ENCODE measurements around the gene TTLL3. TPM values are rescaled to one million over a fixed set of nuclear protein-coding genes. Genes with fewer than 3 reads are reported as not detected.
A peak's percentile ranks its signal among the peaks of the same experiment; 100 is the strongest.
"Not testable (repeated sequence)": the region's sequence is repeated elsewhere in the genome, so short reads cannot be mapped to it uniquely, and the experiment has no call there.

TTLL3 gene
- polyA plus RNA-seq, 1 experiment: 17.8 TPM

DNA sequence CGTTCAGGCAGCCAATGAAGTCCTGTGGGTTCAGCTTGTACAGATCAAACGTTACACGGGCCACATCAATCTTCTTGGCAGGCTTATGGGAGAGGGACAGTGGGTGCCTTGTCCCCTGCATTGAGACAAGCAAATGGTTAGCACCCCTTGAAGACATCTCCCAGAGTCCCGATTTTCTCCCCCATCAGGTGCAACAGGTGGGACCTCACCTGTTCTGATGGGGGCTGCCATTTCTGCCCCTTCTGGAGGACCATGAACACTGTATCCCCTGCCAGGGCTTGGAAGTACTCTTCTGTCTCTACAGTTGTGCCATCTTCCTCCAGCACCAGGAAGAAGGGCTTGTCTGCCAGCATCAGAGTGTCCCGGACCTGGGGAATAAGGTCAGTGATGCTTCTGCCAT is 59.9 kb downstream of the TTLL3 start:
- Histone ChIP-seq H3K27ac (ENCODE audit: low read depth, low read length) (no peak overlapping the region), H3K9me3 (ENCODE audit: control insufficient read depth, insufficient read depth, low read length) (no peaks in the 10 kb centered on the region), H3K4me3 (ENCODE audit: low read depth, low read length) (no peak overlapping the region), H3K27me3 (ENCODE audit: control insufficient read depth, insufficient read depth, low read length) (no peaks in the 10 kb centered on the region)
- DNase-seq (ENCODE audit: low read depth, low spot score): no peak
- CTCF ChIA-PET: no interaction called here
- no peak for TF ChIP-seq CTCF (IDR thresholded peaks at IDR 0.05; ENCODE audit: low read depth, low read length)
- POLR2A ChIA-PET: interaction anchor here (1.1 kb wide), 1 partner anchor 22 kb away, joined by 3 read pairs; no protein-coding TSS in a partner anchor

- ChIA-PET CTCF (interaction anchor here (0.9 kb wide), 1 partner anchor 155 kb away, joined by 5 read pairs; no protein-coding TSS in a partner anchor), POLR2A (interaction anchor here (0.6 to 1.1 kb wide), 8 partner anchors 10 to 297 kb away, joined by 3 to 5 read pairs (median 4); partner anchors contain the start of gene CRELD1)
- Histone ChIP-seq H3K9me3 (ENCODE audit: control insufficient read depth, insufficient read depth, low read length) (no peaks in the 10 kb centered on the region), H3K27ac (ENCODE audit: low read depth, low read length) (peak overlapping the region; percentile 57), H3K4me3 (ENCODE audit: low read depth, low read length) (no peak overlapping the region), H3K27me3 (ENCODE audit: control insufficient read depth, insufficient read depth, low read length) (no peaks in the 10 kb centered on the region)
- DNase-seq (ENCODE audit: low read depth, low spot score): peak; percentile 51
- TF ChIP-seq CTCF (IDR thresholded peaks at IDR 0.05; ENCODE audit: low read depth, low read length): no peak
Observed at GRCh38 chr3:9870978-9871377, 60.9 kb downstream of the TTLL3 start.

DNA sequence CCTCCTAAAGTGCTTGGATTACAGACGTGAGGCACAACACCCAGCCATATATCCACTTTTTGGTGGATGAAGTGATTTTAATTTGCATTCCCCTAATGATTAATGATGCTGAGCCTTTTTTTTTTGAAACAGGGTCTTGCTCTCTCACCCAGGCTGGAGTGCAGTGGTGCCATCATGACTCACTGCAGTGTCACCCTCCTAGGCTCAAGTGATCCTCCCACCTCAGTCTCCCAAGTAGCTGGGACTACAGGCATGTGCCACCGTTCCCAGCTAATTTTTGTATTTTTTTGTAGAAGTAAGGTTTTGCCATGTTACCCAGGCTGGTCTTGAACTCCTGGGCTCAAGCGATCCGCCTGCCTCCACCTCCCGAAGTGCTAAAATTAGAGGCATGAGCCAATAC is 62.0 kb downstream of the TTLL3 start:
- H3K9me3 ChIP-seq (ENCODE audit: control insufficient read depth, insufficient read depth, low read length); DNase-seq (ENCODE audit: low read depth, low spot score); H3K27ac ChIP-seq (ENCODE audit: low read depth, low read length); H3K4me3 ChIP-seq (ENCODE audit: low read depth, low read length); POLR2A ChIA-PET; H3K27me3 ChIP-seq (ENCODE audit: control insufficient read depth, insufficient read depth, low read length); CTCF ChIA-PET: not testable (repeated sequence)

- CTCF ChIA-PET: no interaction called here
- no peak for TF ChIP-seq CTCF (IDR thresholded peaks at IDR 0.05; ENCODE audit: low read depth, low read length)
- POLR2A ChIA-PET: interaction anchor here (0.7 to 1.2 kb wide), 3 partner anchors 9 to 123 kb away, joined by 3 to 8 read pairs (median 5); no protein-coding TSS in a partner anchor
- H3K27ac ChIP-seq (ENCODE audit: low read depth, low read length): peak overlapping the region; percentile 39
- no peaks in the 10 kb centered on the region for H3K27me3 ChIP-seq (ENCODE audit: control insufficient read depth, insufficient read depth, low read length)
- no peaks in the 10 kb centered on the region for H3K9me3 ChIP-seq (ENCODE audit: control insufficient read depth, insufficient read depth, low read length)
- DNase-seq (ENCODE audit: low read depth, low spot score): no peak
- no peak overlapping the region for H3K4me3 ChIP-seq (ENCODE audit: low read depth, low read length)
Observed at GRCh38 chr3:9875448-9875847, 65.4 kb downstream of the TTLL3 start.

DNA sequence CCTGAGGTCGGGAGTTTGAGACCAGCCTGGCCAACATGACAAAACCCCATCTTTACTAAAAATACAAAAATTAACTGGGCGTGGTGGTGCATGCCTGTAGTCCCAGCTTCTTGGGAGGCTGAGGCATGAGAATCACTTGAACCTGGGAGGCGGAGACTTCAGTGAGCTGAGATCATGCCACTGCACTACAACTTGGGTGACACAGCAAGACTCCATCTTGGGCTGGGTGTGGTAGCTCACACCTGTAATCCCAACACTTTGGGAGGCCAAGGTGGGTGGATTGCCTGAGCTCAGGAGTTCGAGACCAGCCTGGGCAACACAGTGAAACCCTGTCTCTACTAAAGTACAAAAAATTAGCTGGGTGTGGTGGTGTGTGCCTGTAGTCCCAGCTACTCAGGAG is 66.2 kb downstream of the TTLL3 start:
- H3K27ac ChIP-seq (ENCODE audit: low read depth, low read length); CTCF ChIA-PET; H3K9me3 ChIP-seq (ENCODE audit: control insufficient read depth, insufficient read depth, low read length); DNase-seq (ENCODE audit: low read depth, low spot score); H3K4me3 ChIP-seq (ENCODE audit: low read depth, low read length); H3K27me3 ChIP-seq (ENCODE audit: control insufficient read depth, insufficient read depth, low read length); POLR2A ChIA-PET: not testable (repeated sequence)

DNA sequence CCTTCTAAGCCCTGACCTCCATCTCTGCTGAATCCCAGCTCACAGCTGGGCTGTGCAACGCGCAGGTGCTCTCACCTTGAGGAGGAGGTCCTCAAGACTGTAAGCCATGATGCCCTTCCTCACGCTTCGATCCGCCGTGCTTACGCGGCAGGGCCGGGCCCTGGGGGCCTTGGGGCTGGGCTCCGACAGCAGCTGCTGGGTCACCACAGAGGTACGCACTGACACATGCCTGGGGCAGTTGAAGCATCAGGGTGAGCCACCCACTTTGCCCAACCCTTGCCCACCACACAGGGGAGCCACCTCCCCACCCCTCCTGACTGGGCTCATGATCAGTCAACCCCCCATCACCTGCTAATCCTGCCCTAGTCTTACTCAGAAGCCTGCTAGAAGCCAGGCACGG is 66.9 kb downstream of the TTLL3 start:
- Histone ChIP-seq H3K9me3 (ENCODE audit: control insufficient read depth, insufficient read depth, low read length) (no peaks in the 10 kb centered on the region), H3K27me3 (ENCODE audit: control insufficient read depth, insufficient read depth, low read length) (no peaks in the 10 kb centered on the region), H3K4me3 (ENCODE audit: low read depth, low read length) (no peak overlapping the region), H3K27ac (ENCODE audit: low read depth, low read length) (no peak overlapping the region)
- ChIA-PET POLR2A (no interaction called here), CTCF (no interaction called here)
- no peak for DNase-seq (ENCODE audit: low read depth, low spot score)
- no peak for TF ChIP-seq CTCF (IDR thresholded peaks at IDR 0.05; ENCODE audit: low read depth, low read length)
